HEK293 (cell line): ENCODE measurements around the gene ATP8A1.

Source experiments
- CTCF ChIP-seq: fragments of 450-650 bp; formaldehyde crosslinking; IDR thresholded peaks from 2 replicates; pipeline ENCODE4 v1.5.1; 2016; ENCODE audit warnings: missing biosample characterization, missing genetic modification characterization
- HOXC10 ChIP-seq: sonication (generic); formaldehyde crosslinking; IDR thresholded peaks from 2 replicates; pipeline ENCODE4 v1.8.1; 2023; ENCODE audit warnings: mild to moderate bottlenecking, missing genetic modification reagents
- KLF1 ChIP-seq: fragments of 450-650 bp; formaldehyde crosslinking; IDR thresholded peaks from 2 replicates; pipeline ENCODE4 v1.5.1; 2016; ENCODE audit warnings: missing biosample characterization, missing genetic modification characterization
- KLF17 ChIP-seq: fragments of 450-650 bp; formaldehyde crosslinking; IDR thresholded peaks from 2 replicates; pipeline ENCODE4 v1.5.1; 2016; ENCODE audit warnings: missing biosample characterization, missing genetic modification characterization
- PRDM4 ChIP-seq: fragments of 450-650 bp; formaldehyde crosslinking; IDR thresholded peaks from 2 replicates; pipeline ENCODE4 v1.5.1; 2017; ENCODE audit warnings: missing biosample characterization, missing genetic modification characterization
- REST ChIP-seq: fragments of 450-650 bp; formaldehyde crosslinking; IDR thresholded peaks from 2 replicates; pipeline ENCODE4 v1.5.1; 2016; ENCODE audit warnings: missing biosample characterization, missing genetic modification characterization
- ZBTB26 ChIP-seq: fragments of 450-650 bp; formaldehyde crosslinking; optimal IDR thresholded peaks from 2 replicates; pipeline ENCODE3; 2016; ENCODE audit warnings: missing biosample characterization, mild to moderate bottlenecking, missing genetic modification characterization
- ZNF146 ChIP-seq: fragments of 450-650 bp; formaldehyde crosslinking; IDR thresholded peaks from 2 replicates; pipeline ENCODE4 v1.5.1; 2016; ENCODE audit warnings: missing biosample characterization, missing genetic modification characterization
- ZNF335 ChIP-seq: fragments of 450-650 bp; formaldehyde crosslinking; conservative IDR thresholded peaks from 2 replicates; pipeline ENCODE4 v1.5.1; 2016; ENCODE audit warnings: missing biosample characterization, missing genetic modification characterization
- ZNF510 ChIP-seq: fragments of 450-650 bp; formaldehyde crosslinking; IDR thresholded peaks from 2 replicates; pipeline ENCODE4 v1.5.1; 2018; ENCODE audit warnings: mild to moderate bottlenecking, missing genetic modification characterization, missing biosample characterization; ENCODE audit not compliant: insufficient replicate concordance
- ZNF518A ChIP-seq: fragments of 450-650 bp; formaldehyde crosslinking; conservative IDR thresholded peaks from 2 replicates; pipeline ENCODE4 v1.5.1; 2016; ENCODE audit warnings: low read depth, missing biosample characterization, missing genetic modification characterization

GRCh38 chr4:42608551-42608950 lies 48.4 kb downstream of the ATP8A1 start:
- TF ChIP-seq ZNF518A (tag by site-specific recombination) (no peak), PRDM4 (tag by site-specific recombination) (no peak), CTCF (tag by site-specific recombination) (no peak), REST (tag by site-specific recombination) (no peak), HOXC10 (CRISPR knock-in tag) (no peak), ZNF335 (tag by site-specific recombination) (no peak), KLF17 (tag by site-specific recombination) (no peak), KLF1 (no peak), ZNF146 (tag by site-specific recombination) (no peak), ZNF510 (tag by site-specific recombination) (no peak), ZBTB26 (tag by site-specific recombination) (no peak)
